ENCODE data around the gene ERN1.
A peak's percentile ranks its signal among the peaks of the same experiment; 100 is the strongest.

Gene ERN1

GRCh38 chr17:64157669-64158180, 27.8 kb upstream of the ERN1 start:
- DNase-seq, result no peak

- DNase-seq, result no peak
Measured at GRCh38 chr17:64156670-64157069, 26.7 kb upstream of the ERN1 start.

- peak; percentile 74 for DNase-seq
Measured at GRCh38 chr17:64155751-64156544, 26.0 kb upstream of the ERN1 start.

DNA sequence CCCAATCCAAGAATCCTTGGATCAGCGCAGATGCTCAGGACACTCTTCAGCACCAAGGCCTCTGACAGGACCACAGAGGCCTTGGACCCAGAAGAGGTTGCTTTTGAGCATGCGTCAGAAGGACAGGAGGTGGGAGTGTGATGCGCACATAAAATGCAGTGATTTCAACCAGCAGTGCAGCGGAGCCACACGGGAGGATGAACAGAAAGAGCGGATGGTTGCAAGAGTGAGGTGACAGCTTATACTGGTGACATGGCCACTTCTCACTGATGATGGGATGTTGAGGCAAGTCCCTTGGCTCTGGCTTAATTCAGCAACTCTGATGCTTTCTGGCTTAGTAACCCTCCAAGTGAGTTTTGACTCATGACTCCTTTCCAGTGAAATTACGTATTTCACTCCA, 25.2 kb upstream of the ERN1 start:
- DNase-seq, result no peak

- DNase-seq, result no peak
Measured at GRCh38 chr17:64154717-64155116, 24.8 kb upstream of the ERN1 start.

GRCh38 chr17:64154313-64154695, 24.4 kb upstream of the ERN1 start:
- no peak for DNase-seq

DNA sequence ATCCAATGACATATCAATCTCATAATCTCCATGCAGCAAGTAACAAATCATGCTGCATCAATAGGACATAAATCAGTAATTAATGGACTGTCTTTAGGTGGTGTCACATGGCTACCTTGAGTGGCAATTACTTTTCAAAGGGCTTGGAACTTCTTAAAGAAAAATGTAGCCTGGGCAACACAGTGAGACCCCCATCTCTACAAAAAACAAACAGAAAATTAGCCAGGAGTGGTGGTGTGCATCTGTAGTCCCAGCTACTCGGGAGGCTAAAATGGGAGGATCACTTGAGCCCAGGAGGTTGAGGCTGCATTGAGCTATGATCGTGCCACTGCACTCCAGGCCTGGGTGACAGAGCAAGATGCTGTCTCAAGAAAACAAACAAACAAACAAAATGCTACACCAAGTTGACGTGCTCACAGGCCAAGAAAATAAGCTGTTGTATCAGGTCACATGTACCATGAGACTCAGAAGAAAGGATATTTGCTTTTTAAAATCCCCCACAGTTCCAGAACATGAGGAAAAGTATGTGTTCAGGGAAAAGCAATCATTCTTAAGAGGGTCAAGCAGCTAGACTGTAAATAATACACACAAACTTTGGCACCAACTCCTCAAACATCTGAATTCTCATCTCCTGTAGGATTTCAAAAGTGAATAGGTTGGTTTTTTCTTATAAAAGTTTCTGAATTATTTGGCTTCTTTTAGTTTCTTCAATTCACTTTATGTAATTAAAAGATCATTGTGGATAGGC, 23.8 kb upstream of the ERN1 start:
- no peak for DNase-seq

GRCh38 chr17:64152428-64153125, 22.6 kb upstream of the ERN1 start:
- DNase-seq, result no peak

GRCh38 chr17:64151016-64151368, 21.0 kb upstream of the ERN1 start:
- DNase-seq, result no peak

DNA sequence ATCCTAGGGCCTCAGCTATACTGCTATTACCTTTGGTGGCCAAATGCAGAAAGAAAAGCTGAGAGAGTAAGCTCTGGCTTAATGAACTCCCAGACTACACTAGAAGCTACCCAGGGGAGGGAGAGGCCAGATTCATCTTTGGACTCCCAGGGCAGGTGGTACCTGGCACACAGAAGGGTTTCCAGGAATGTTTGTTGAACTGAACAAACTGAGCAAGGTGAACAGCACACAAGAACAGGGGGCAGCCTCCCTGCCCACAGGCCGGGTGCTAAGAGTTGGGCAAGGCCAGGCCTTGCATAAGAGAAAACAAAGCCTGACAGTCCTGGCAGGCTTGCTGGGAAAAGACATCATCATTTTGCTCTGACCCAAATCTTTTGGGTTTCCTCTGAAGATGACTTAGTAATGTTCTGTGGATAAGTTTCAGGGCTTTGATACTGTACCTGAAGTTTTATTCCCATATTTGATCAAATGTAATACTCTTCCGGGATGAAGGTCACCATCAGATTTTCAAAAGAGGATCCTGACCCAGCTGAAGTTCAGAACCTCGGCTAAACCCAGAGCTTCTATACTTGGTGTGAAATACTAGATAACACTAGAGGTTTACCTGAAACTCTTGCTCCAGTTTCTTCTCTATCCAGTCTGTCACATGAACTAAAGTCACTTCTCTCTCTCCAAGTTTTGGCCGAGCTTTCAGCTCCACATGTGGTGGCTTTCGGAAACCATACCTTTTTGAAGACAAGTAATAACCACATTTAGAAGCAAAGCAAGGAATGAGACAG, 20.5 kb upstream of the ERN1 start:
- peak in 1 of 3 donors; percentile 44 for DNase-seq

DNA sequence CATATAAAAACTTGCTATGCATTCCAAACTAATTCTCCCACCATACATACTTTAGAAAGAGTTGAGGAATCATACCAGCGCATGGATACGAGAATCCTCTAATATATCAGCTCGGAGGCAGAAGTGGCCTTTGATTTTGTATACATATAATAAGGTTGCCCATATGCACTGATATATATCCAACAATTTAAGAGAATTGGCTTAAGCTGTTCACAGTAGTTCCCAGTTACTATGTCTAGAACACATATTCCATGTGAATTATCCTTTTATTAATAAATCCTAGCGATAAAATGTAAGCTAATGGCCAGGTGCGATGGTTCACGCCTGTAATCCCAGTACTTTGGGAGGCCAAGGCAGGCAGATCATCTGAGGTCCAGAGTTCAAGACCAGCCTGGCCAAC, 19.3 kb upstream of the ERN1 start:
- no peak for DNase-seq

- DNase-seq, result peak in 2 of 3 donors; percentile 29 to 37
Measured at GRCh38 chr17:64148699-64149098, 18.8 kb upstream of the ERN1 start.

- no peak for DNase-seq
Measured at GRCh38 chr17:64148017-64148631, 18.2 kb upstream of the ERN1 start.

DNA sequence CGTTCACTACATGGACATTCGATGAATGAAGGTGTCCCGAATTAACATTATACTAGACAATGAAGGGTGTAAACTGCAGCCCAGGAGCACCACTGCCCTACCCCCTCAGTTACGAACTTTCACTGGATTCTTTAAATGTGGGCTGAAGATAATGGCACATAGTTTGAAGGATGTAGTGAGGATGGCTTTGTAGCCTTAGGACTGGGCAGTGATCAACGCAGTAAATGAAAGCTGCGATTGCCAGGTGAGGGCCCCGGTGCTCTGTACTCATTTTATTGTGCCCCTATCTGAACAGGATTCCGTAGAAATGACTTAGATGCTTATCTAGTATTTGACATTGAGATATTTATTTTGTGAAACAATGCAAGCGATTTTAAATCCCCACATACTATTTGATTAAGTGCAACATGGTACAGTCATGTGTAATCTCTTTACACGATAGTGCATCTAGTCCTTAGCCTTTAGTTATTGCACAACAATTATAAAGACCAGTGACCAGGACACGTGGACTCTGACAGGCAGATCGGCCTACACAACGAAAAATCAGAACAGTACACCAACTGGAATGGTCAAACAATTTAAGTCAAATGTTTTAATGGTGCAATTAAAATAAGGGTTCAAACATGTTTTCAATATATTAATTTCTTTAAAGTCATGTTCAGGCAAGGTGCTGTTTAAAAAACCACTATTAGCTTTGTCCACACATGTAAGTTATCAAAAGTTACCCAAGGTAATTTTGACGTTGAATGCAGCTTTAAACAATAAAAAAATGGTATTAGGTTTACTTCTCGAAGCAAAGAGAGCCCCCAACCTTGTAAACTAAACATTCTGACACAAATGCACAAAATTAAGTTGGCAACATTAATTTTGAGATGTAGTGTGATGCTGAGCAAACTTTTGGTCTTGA, 17.4 kb upstream of the ERN1 start:
- DNase-seq, result peak in 2 of 3 donors; percentile 48 to 50

GRCh38 chr17:64146418-64147109, 16.6 kb upstream of the ERN1 start:
- peak; percentile 46 to 60 (median 50) for DNase-seq

DNA sequence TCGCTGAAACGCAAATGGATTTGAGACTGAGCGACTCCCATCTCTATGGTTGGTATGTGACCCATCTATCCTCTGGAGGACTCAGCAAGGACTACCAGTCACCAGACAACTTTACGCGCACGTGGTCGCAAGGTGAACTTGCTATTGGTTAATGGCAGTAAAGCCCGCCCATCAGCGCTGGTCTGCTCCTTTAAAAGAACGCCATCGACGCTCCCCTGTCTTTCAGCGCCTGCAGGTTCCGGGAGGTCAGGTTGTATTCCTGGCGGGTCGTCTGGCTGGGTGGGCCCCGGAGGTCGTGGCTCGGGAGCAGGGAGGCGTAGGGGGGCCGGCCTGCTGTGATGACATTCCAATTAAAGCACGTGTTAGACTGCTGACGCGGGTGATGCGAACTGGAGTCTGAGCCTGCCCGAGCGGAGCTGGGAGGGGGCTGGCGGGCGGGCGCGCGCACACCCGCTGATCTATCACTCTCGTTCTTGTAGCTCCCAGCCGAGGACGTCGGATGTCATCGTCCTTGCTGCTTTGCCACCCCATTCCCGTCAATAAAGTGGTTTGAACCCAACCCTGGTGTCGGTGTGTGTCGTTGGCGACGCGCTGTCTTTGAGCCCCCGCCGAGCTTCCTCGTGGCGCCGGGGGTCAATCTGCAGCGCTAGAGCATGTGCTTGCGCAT, 15.9 kb upstream of the ERN1 start:
- peak; percentile 96 to 100 (median 99) for DNase-seq

- no peak for DNase-seq
Measured at GRCh38 chr17:64145375-64145750, 15.4 kb upstream of the ERN1 start.

DNA sequence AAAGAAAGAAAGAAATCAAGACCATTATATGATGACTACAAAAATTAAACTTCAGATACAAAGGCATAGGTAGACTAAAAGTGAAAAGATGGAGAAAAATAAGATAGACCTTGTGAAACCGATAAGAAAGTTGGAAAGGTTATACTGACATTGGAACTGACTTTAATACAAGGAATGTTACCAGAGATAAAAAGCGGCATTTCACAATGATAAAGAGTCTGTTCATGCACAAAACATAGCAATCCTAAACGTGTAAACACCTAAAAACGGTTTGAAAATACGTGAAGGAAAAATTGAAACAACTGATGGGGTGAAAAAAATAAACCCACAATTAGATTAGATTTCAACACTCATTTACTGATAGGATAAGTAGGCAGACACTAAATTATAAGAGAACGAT, 9.6 kb upstream of the ERN1 start:
- no peak for DNase-seq

DNA sequence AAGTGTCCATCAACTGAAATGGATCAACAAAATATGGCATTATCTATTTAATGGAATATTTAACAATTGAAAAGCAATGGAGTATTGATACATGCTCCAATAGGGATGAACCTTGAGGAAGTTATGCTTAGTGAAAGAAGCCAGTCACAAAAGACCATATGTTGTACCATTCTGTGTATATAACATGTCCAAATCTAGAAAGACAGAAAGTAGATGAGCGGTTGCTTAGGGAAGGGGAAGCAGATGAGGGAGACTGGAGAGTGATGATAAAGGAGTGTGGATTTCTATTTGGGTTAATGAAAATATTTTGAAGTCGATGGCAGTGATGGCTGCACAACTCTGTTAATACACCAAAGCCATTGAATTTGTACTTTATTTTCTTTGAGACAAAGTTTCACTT, 8.5 kb upstream of the ERN1 start:
- no peak for DNase-seq

GRCh38 chr17:64135000-64135399, 5.1 kb upstream of the ERN1 start:
- no peak for DNase-seq
